HepG2 (cell line): ENCODE results near the gene ZBTB20. TPM values are rescaled to one million over a fixed set of nuclear protein-coding genes. Genes with fewer than 3 reads are reported as not detected.

Experiments used
- ARID5B ChIP-seq: IDR thresholded peaks from 2 replicates; pipeline ENCODE4 v1.4.0; 2020; ENCODE audit warnings: mild to moderate bottlenecking, missing genetic modification reagents
- ATAD3A ChIP-seq: sonication (generic); formaldehyde crosslinking; IDR thresholded peaks from 2 replicates; pipeline ENCODE4 v1.4.0; 2020; ENCODE audit warnings: missing genetic modification reagents
- ATF2 ChIP-seq: sonication (generic); formaldehyde crosslinking; IDR thresholded peaks from 2 replicates; pipeline ENCODE4 v1.4.0; 2020; ENCODE audit warnings: missing genetic modification reagents
- CEBPG ChIP-seq: IDR thresholded peaks from 2 replicates; pipeline ENCODE4 v1.6.1; 2016
- CHCHD3 ChIP-seq: sonication (generic); formaldehyde crosslinking; IDR thresholded peaks from 2 replicates; pipeline ENCODE4 v1.8.0; 2022; ENCODE audit warnings: mild to moderate bottlenecking, missing genetic modification reagents, moderate library complexity
- E2F5 ChIP-seq: sonication (generic); formaldehyde crosslinking; conservative IDR thresholded peaks from 2 replicates; pipeline ENCODE4 v1.4.0; 2020; ENCODE audit warnings: missing genetic modification reagents
- GATA4 ChIP-seq: sonication (generic); IDR thresholded peaks from 2 replicates; pipeline ENCODE4 v1.6.1; 2016; ENCODE audit warnings: antibody characterized with exemption, low read depth, borderline replicate concordance
- HNRNPUL1 ChIP-seq: fragments of 200-400 bp; formaldehyde crosslinking; IDR thresholded peaks from 2 replicates; pipeline ENCODE4 v1.6.1; 2017; ENCODE audit warnings: low read depth, mild to moderate bottlenecking, low read length, moderate library complexity
- MED1 ChIP-seq: sonication (generic); formaldehyde crosslinking; IDR thresholded peaks from 2 replicates; pipeline ENCODE4 v1.4.0; 2020; ENCODE audit warnings: missing genetic modification reagents
- SOX5 ChIP-seq: IDR thresholded peaks from 2 replicates; pipeline ENCODE4 v1.6.1; 2016; ENCODE audit warnings: borderline replicate concordance
- SP4 ChIP-seq: sonication (generic); formaldehyde crosslinking; IDR thresholded peaks from 2 replicates; pipeline ENCODE4 v1.8.1; 2023; ENCODE audit warnings: mild to moderate bottlenecking, missing genetic modification reagents
- UBTF ChIP-seq: sonication (generic); formaldehyde crosslinking; IDR thresholded peaks from 2 replicates; pipeline ENCODE4 v1.4.0; 2020; ENCODE audit warnings: mild to moderate bottlenecking, missing genetic modification reagents
- ZBTB7B ChIP-seq: sonication (generic); formaldehyde crosslinking; IDR thresholded peaks from 2 replicates; pipeline ENCODE4 v1.4.0; 2020; ENCODE audit warnings: missing genetic modification reagents
- ZFP41 ChIP-seq: sonication (generic); formaldehyde crosslinking; IDR thresholded peaks from 2 replicates; pipeline ENCODE4 v1.4.0; 2020; ENCODE audit warnings: mild to moderate bottlenecking, missing genetic modification reagents, borderline replicate concordance
- ZFY ChIP-seq: sonication (generic); formaldehyde crosslinking; IDR thresholded peaks from 2 replicates; pipeline ENCODE4 v1.4.0; 2020; ENCODE audit warnings: missing genetic modification reagents
- ZMYM4 ChIP-seq: sonication (generic); formaldehyde crosslinking; IDR thresholded peaks from 2 replicates; pipeline ENCODE4 v1.8.1; 2023; ENCODE audit warnings: mild to moderate bottlenecking, missing genetic modification reagents
- ZNF20 ChIP-seq: sonication (generic); formaldehyde crosslinking; IDR thresholded peaks from 2 replicates; pipeline ENCODE4 v1.4.0; 2020; ENCODE audit warnings: mild to moderate bottlenecking, moderate library complexity, missing genetic modification reagents
- ZNF260 ChIP-seq: sonication (generic); formaldehyde crosslinking; IDR thresholded peaks from 2 replicates; pipeline ENCODE4 v1.4.0; 2020; ENCODE audit warnings: missing genetic modification reagents, low read depth, mild to moderate bottlenecking, borderline replicate concordance
- ZNF503 ChIP-seq: sonication (generic); formaldehyde crosslinking; IDR thresholded peaks from 2 replicates; pipeline ENCODE4 v1.4.0; 2020; ENCODE audit warnings: missing genetic modification reagents
- ZNF563 ChIP-seq: sonication (generic); formaldehyde crosslinking; IDR thresholded peaks from 2 replicates; pipeline ENCODE4 v1.8.0; 2022; ENCODE audit warnings: mild to moderate bottlenecking, moderate library complexity, missing genetic modification reagents
- ZNF746 ChIP-seq: sonication (generic); formaldehyde crosslinking; IDR thresholded peaks from 2 replicates; pipeline ENCODE4 v1.8.0; 2022; ENCODE audit warnings: mild to moderate bottlenecking, missing genetic modification reagents
- ZNF841 ChIP-seq: sonication (generic); formaldehyde crosslinking; IDR thresholded peaks from 2 replicates; pipeline ENCODE4 v1.8.1; 2023; ENCODE audit warnings: missing genetic modification reagents, borderline replicate concordance
- polyA plus RNA-seq, 8 experiments: library from polyadenylated mRNA; depleted of rRNA in 3 of 8; stranded (reverse) in 7 of 8; unstranded in 1 of 8; fragments of >200 nt; fragmentation: Illumina TruSeq in 4 of 8; extraction: Trizol in 4 of 8; gene quantifications; 2 replicates each; pipeline versions ENCODE4 v1.2.1 to v1.2.3, GENCODE V29; 2011 to 2016; ENCODE audit warnings: low read depth in 4 of 8, missing spikeins in 1 of 8, mixed read lengths in 1 of 8; ENCODE audit not compliant: insufficient read depth in 1 of 8
- total RNA-seq, 5 experiments: library from RNA; depleted of rRNA; stranded (reverse); fragments of >200 nt; fragmentation: Illumina TruSeq; extraction: Trizol; gene quantifications; 2 replicates each; pipeline ENCODE4 v1.2.3, GENCODE V29; 2016; ENCODE audit warnings: low read depth in 1 of 5

The ZBTB20 gene
- total and polyA plus RNA-seq, 2 of the 13 experiments (the other 11 are each of a cell fraction or from before 2014, with no cell fraction given) = 1.9 to 8.8 TPM

- TF ChIP-seq ARID5B (CRISPR knock-in tag) (peak; percentile 52; the same call in 1 of the 2 replicates), ZNF20 (CRISPR knock-in tag) (no peak), ZFY (CRISPR knock-in tag) (no peak), ZNF260 (CRISPR knock-in tag) (no peak), E2F5 (CRISPR knock-in tag) (no peak), HNRNPUL1 (no peak), ATF2 (0 out of 2 replicates have a peak, but pooled peaks have one; percentile 20), SP4 (CRISPR knock-in tag) (no peak), ZNF746 (CRISPR knock-in tag) (no peak), ZNF841 (CRISPR knock-in tag) (no peak), ZNF563 (no peak), ZNF503 (CRISPR knock-in tag) (0 out of 2 replicates have a peak, but pooled peaks have one; percentile 24), ZBTB7B (CRISPR knock-in tag) (no peak), ZFP41 (CRISPR knock-in tag) (no peak), UBTF (no peak), MED1 (CRISPR knock-in tag) (peak; percentile 12; the same call in 1 of the 2 replicates), GATA4 (no peak), CHCHD3 (CRISPR knock-in tag) (no peak), SOX5 (CRISPR knock-in tag) (peak; percentile 44; the same call in 1 of the 2 replicates), CEBPG (CRISPR knock-in tag) (peak; percentile 97), ATAD3A (CRISPR knock-in tag) (no peak), ZMYM4 (CRISPR knock-in tag) (peak; percentile 75)
Measured at GRCh38 chr3:114697401-114697800, 449.7 kb downstream of the ZBTB20 start (continued).
